Heart right ventricle (tissue), 16 donors: ENCODE measurements around the gene SLC6A8. TPM values are rescaled to one million over a fixed set of nuclear protein-coding genes. Genes with fewer than 3 reads are reported as not detected.

Experiments
- ATAC-seq, 8 donors: fragments of 200-7000 bp; cut with Tn5 transposase; one replicate each; pipeline ENCODE4 v1.9.1; 2020; ENCODE audit warnings: mild to moderate bottlenecking in 8 of 8, moderate library complexity in 8 of 8, moderate number of reproducible peaks in 1 of 8
- DNase-seq, 2 donors: peaks; one replicate each; pipeline ENCODE4 v3.0.0-alpha.2; 2020
- H3K27ac ChIP-seq, 10 donors: fragments of 200-600 bp; sonication (generic) in 2 of 10; one replicate each; pipeline versions ENCODE4 v1.5.0 to v1.8.0; 2020 to 2022; ENCODE audit warnings: mild to moderate bottlenecking in 3 of 10
- H3K27me3 ChIP-seq, 7 donors: fragments of 200-600 bp; one replicate each; pipeline ENCODE4 v1.8.0; 2021 to 2022; ENCODE audit warnings: mild to moderate bottlenecking in 2 of 7
- H3K36me3 ChIP-seq, 9 donors: fragments of 200-600 bp; sonication (generic) in 1 of 9; one replicate each; pipeline versions ENCODE4 v1.5.0 to v1.8.0; 2020 to 2022; ENCODE audit warnings: mild to moderate bottlenecking in 2 of 9
- H3K4me1 ChIP-seq, 9 donors: fragments of 200-600 bp; sonication (generic) in 1 of 9; one replicate each; pipeline versions ENCODE4 v1.5.0 to v1.8.0; 2020 to 2022; ENCODE audit warnings: mild to moderate bottlenecking in 4 of 9
- H3K4me3 ChIP-seq, 10 donors: fragments of 200-600 bp; sonication (generic) in 2 of 10; one replicate each; pipeline versions ENCODE4 v1.5.0 to v1.8.0; 2020 to 2022; ENCODE audit warnings: mild to moderate bottlenecking in 7 of 10, moderate library complexity in 2 of 10
- H3K9me3 ChIP-seq, 11 donors: fragments of 200-600 bp in 10 of 11; sonication (generic) in 2 of 11; one replicate each; pipeline versions ENCODE4 v1.5.0 to v1.8.0; 2013 to 2022; ENCODE audit warnings: mild to moderate bottlenecking in 2 of 11, control low read depth in 1 of 11, moderate library complexity in 1 of 11
- CTCF ChIP-seq, 9 donors: fragments of 200-600 bp; sonication (generic) in 2 of 9; IDR thresholded peaks; one replicate each; pipeline versions ENCODE4 v1.5.0 to v1.8.0; 2021 to 2022; ENCODE audit warnings: antibody characterized with exemption in 9 of 9, mild to moderate bottlenecking in 5 of 9, moderate library complexity in 1 of 9
- WGBS, 2 donors: extraction: QIAGEN DNeasy Blood & Tissue Kit; methylation state at CpG; one replicate each; pipeline ENCODE4 v1.1.7; 2013; ENCODE audit warnings: inconsistent platforms in 1 of 2; 5-methylcytosine and 5-hydroxymethylcytosine counted together
- intact Hi-C, 10 donors: fragments of 100-400 bp; cut with DNase I; formaldehyde crosslinking; loops; one replicate each; pipeline versions ENCODE4 v1.11.1 to v1.14.2; 2022
- polyA plus RNA-seq, 2 donors: library from polyadenylated mRNA; stranded (reverse); fragments of 200-250 nt; gene quantifications; one replicate each; pipeline ENCODE4 v1.2.3, GENCODE V29; 2013
- total RNA-seq, 10 donors: library from RNA; stranded (reverse); fragmentation: NEBNext Ultra II Directional in 3 of 10; extraction: Animal tissue kit (Norgen Biotek cat#: 25700) in 3 of 10; gene quantifications; one replicate each; pipeline versions ENCODE4 v1.2.1 to v1.2.4, GENCODE V29; 2021 to 2023
- donor health status: Arrhythmogenic right ventricular cardiomyopathy.
- donor health status: ischemic (EF 13 %, LVEDD 7.1; RV severe dilation, severe dysfunction).
- donor health status: healthy with polysubstance abuse.
- donor health status: DM: no; HTN: yes; CAD: no.
- donor health status: DM: no; HTN: no; CAD: no.
- donor health status: ischemic (EF 25% LVEDD 6.9; RV normal size, moderate dysfunction).
- donor health status: ischemic (EF 25% LVEDD 5.7; RV mildly dilated, moderate dysfunction).
- donor health status: healthy.
- donor health status: DM: yes; HTN: yes; CAD: no.
- donor health status: Ischemic cardiomyopathy.
- donor health status: ischemic (EF 35%, LVEDD 5.7; RV mildly dilated, moderate dysfunction).
- donor health status: nonischemic (EF 11% LVEDD 7.7; RV severe dilation, severe dysfunction).
- donor health status: DM: yes; HTN: yes; CAD: no.
- donor health status: PGD.
- donor health status: ischemic (EF 29% LVEDD 5.4; RV normal size, mild dysfunction).
- donor health status: nonischemic (EF 23%, LVEDD 6.1; RV moderate dilation, normal function).

The SLC6A8 gene
- total and polyA plus RNA-seq, 12 donors, result 128 to 238 (median 176) TPM

DNA sequence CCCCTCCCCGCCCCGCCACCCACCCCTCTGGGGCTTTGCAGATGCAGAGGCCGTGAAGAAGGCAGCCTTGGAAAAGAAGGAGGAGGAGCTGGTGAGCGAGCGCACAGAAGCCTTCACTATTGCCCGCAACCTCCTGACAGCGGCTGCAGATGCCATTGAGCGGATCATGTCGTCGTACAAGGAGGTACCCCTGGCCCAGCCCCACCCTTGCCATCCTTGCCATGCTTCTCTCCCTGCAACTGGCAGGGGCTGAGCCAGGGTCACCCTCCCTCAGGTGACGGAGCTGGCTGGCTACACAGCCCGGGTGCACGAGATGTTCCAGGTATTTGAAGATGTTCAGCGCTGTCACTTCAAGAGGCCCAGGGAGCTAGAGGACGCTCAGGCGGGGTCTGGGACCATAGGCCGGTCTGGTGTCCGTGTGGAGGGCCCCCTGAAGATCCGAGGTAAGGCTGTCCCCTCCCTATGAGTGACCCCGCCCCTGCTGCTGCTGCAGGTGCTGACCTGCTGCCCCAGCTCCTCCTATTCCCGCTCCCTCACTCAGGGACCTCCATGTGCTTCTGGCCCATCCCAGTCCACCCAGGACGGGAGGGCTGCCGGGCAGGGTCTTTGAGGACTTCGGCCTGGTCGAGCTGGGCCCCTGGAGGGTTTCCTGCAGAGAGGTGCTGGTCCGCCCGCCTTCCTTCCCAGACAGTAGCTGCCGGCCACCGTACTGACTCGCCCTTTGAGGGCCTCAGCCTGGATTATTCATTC lies 48.5 kb downstream of the SLC6A8 start:
- no peak overlapping the region for H3K27ac ChIP-seq
- WGBS, 2 donors, result 89 to 91% methylated on average over 18 to 30 of the region's 30 CpGs
- H3K9me3 ChIP-seq, result peaks cover 0 to 4% (median 0%) of the 10 kb centered on the region in 11 donors
- intact Hi-C loops, result no loop called here
- peaks cover 0 to 35% (median 0%) of the 10 kb centered on the region in 9 donors for H3K36me3 ChIP-seq
- no peaks in the 10 kb centered on the region for H3K27me3 ChIP-seq
- H3K4me1 ChIP-seq, result peaks cover 0 to 8% (median 0%) of the 10 kb centered on the region in 9 donors
- ATAC-seq (no peak), DNase-seq (no peak)
- TF ChIP-seq CTCF (IDR thresholded peaks at IDR 0.05), result no peak
- H3K4me3 ChIP-seq, result no peak overlapping the region

DNA sequence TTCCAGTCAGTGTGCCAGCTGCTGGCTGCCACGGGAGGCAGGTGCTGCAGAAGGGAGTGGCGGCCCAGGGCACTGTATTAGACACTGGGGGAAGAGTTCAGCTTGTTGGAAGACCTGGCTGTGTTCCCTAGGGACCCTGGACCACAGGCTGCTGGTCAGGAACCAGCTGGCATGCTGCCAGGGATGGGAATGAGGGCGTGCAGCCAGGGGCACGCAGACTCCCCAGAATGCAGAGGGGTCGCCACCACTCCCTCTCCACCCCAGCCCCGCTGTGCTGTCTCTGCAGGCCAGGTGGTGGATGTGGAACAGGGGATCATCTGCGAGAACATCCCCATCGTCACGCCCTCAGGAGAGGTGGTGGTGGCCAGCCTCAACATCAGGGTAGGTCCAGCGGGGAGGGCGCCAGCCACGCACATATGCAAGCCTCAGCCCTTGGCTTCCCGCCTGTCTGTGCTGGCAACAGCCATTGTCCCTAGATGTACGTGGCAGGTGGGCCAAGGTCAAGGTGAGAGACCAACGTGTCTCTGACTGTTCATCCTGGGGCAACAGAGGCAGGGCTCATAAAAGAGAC lies 49.2 kb downstream of the SLC6A8 start:
- DNase-seq (no peak), ATAC-seq (no peak)
- intact Hi-C loops, result no loop called here
- TF ChIP-seq CTCF (IDR thresholded peaks at IDR 0.05), result no peak
- 82 to 86% methylated on average over 10 to 15 of the region's 15 CpGs for WGBS, 2 donors
- Histone ChIP-seq H3K27me3 (no peaks in the 10 kb centered on the region), H3K4me3 (no peak overlapping the region), H3K27ac (no peak overlapping the region), H3K36me3 (peaks cover 0 to 35% (median 0%) of the 10 kb centered on the region in 9 donors), H3K9me3 (no peaks in the 10 kb centered on the region), H3K4me1 (peaks cover 0 to 5% (median 0%) of the 10 kb centered on the region in 9 donors)

GRCh38 chrX:153738056-153738605 lies 50.4 kb downstream of the SLC6A8 start:
- intact Hi-C loops, result no loop called here
- DNase-seq (no peak), ATAC-seq (no peak)
- H3K27ac ChIP-seq, result no peak overlapping the region
- no peak for TF ChIP-seq CTCF (IDR thresholded peaks at IDR 0.05)
- H3K4me3 ChIP-seq, result no peak overlapping the region
- H3K4me1 ChIP-seq, result no peaks in the 10 kb centered on the region
- no peaks in the 10 kb centered on the region for H3K27me3 ChIP-seq
- H3K9me3 ChIP-seq, result no peaks in the 10 kb centered on the region
- H3K36me3 ChIP-seq, result peaks cover 0 to 35% (median 0%) of the 10 kb centered on the region in 9 donors
- 97 to 98% methylated on average over 17 to 24 of the region's 27 CpGs for WGBS, 2 donors

GRCh38 chrX:153739754-153740486 lies 52.2 kb downstream of the SLC6A8 start:
- Histone ChIP-seq H3K27ac (no peak overlapping the region), H3K27me3 (peaks cover 0 to 8% (median 0%) of the 10 kb centered on the region in 7 donors), H3K36me3 (peaks cover 0 to 32% (median 0%) of the 10 kb centered on the region in 9 donors), H3K9me3 (no peaks in the 10 kb centered on the region), H3K4me3 (no peak overlapping the region), H3K4me1 (peaks cover 0 to 6% (median 0%) of the 10 kb centered on the region in 9 donors)
- TF ChIP-seq CTCF (IDR thresholded peaks at IDR 0.05), result no peak
- WGBS, 2 donors, result 91 to 92% methylated on average over 27 to 29 of the region's 29 CpGs
- intact Hi-C loops, result no loop called here
- ATAC-seq, result peak in 2 of 8 donors; percentile 23 to 31
- DNase-seq, result no peak
